H9 (cell line): ENCODE data around the gene TACC2. TPM values are rescaled to one million over a fixed set of nuclear protein-coding genes. Genes with fewer than 3 reads are reported as not detected.

Experiments used
- DNase-seq: peaks from one replicate; pipeline ENCODE4 v3.0.0-alpha.2; 2017
- H2AFZ ChIP-seq: one replicate; pipeline ENCODE4 v1.6.1; 2013; ENCODE audit warnings: mild to moderate bottlenecking, low read length, control low read depth, moderate library complexity
- H2AK5ac ChIP-seq: 2 replicates; pipeline ENCODE4 v1.6.1; 2013; ENCODE audit warnings: low read length, control low read depth, mixed read lengths; ENCODE audit not compliant: insufficient read length
- H2BK120ac ChIP-seq: one replicate; pipeline ENCODE4 v1.6.1; 2013; ENCODE audit warnings: low read depth, mild to moderate bottlenecking, low read length, control low read depth, inconsistent platforms; ENCODE audit not compliant: poor library complexity, severe bottlenecking
- H2BK12ac ChIP-seq: 2 replicates; pipeline ENCODE4 v1.6.1; 2013; ENCODE audit warnings: low read length, control low read depth, mixed read lengths, low read depth; ENCODE audit not compliant: insufficient read length
- H2BK15ac ChIP-seq: 2 replicates; pipeline ENCODE4 v1.6.1; 2013; ENCODE audit warnings: low read depth, low read length, control low read depth
- H2BK20ac ChIP-seq: one replicate; pipeline ENCODE4 v1.6.1; 2013; ENCODE audit warnings: low read depth, mild to moderate bottlenecking, low read length, control low read depth, inconsistent platforms; ENCODE audit not compliant: poor library complexity, severe bottlenecking
- H2BK5ac ChIP-seq: 2 replicates; pipeline ENCODE4 v1.6.1; 2013; ENCODE audit warnings: low read length, control low read depth, mixed read lengths; ENCODE audit not compliant: insufficient read length
- H3K14ac ChIP-seq: 2 replicates; pipeline ENCODE4 v1.6.1; 2013; ENCODE audit warnings: low read length, control low read depth; ENCODE audit not compliant: insufficient read depth
- H3K18ac ChIP-seq: 2 replicates; pipeline ENCODE4 v1.6.1; 2013; ENCODE audit warnings: low read depth, mild to moderate bottlenecking, mixed read lengths, low read length, control low read depth; ENCODE audit not compliant: insufficient read length
- H3K23ac ChIP-seq: 2 replicates; pipeline ENCODE4 v1.6.1; 2013; ENCODE audit warnings: low read length, control low read depth, mixed read lengths, low read depth; ENCODE audit not compliant: insufficient read length
- H3K23me2 ChIP-seq: 2 replicates; pipeline ENCODE4 v1.6.1; 2013; ENCODE audit warnings: low read depth, mild to moderate bottlenecking, mixed read lengths, low read length, control low read depth; ENCODE audit not compliant: insufficient read length, poor library complexity, severe bottlenecking
- H3K27ac ChIP-seq: 2 replicates; pipeline ENCODE4 v1.5.1; 2013; ENCODE audit warnings: low read length, control low read depth, mixed read lengths, low read depth; ENCODE audit not compliant: insufficient read length
- H3K27me3 ChIP-seq: 2 replicates; pipeline ENCODE4 v1.6.1; 2013; ENCODE audit warnings: low read length, control low read depth, inconsistent platforms; ENCODE audit not compliant: insufficient read depth
- H3K4ac ChIP-seq: 2 replicates; pipeline ENCODE4 v1.6.1; 2013; ENCODE audit warnings: low read depth, mild to moderate bottlenecking, control low read depth, inconsistent platforms, low read length, moderate library complexity
- H3K4me1 ChIP-seq: 2 replicates; pipeline ENCODE4 v1.6.1; 2013; ENCODE audit warnings: low read length, control low read depth, inconsistent platforms; ENCODE audit not compliant: insufficient read depth
- H3K4me2 ChIP-seq: 2 replicates; pipeline ENCODE4 v1.6.1; 2013; ENCODE audit warnings: low read length, control low read depth, mixed read lengths; ENCODE audit not compliant: insufficient read length, insufficient read depth
- H3K56ac ChIP-seq: 2 replicates; pipeline ENCODE4 v1.6.1; 2013; ENCODE audit warnings: low read depth, mild to moderate bottlenecking, mixed read lengths, low read length, control low read depth; ENCODE audit not compliant: insufficient read length
- H3K79me1 ChIP-seq: 2 replicates; pipeline ENCODE4 v1.6.1; 2013; ENCODE audit warnings: low read depth, mild to moderate bottlenecking, moderate library complexity, low read length, control low read depth, inconsistent platforms; ENCODE audit not compliant: insufficient read depth, poor library complexity, severe bottlenecking
- H3K79me2 ChIP-seq: 2 replicates; pipeline ENCODE4 v1.6.1; 2013; ENCODE audit warnings: low read length, control low read depth, inconsistent platforms; ENCODE audit not compliant: insufficient read depth
- H3K9ac ChIP-seq: 2 replicates; pipeline ENCODE4 v1.6.1; 2013; ENCODE audit warnings: low read length, control low read depth, mixed read lengths; ENCODE audit not compliant: insufficient read length; ENCODE audit errors: extremely low read depth
- H3K9me3 ChIP-seq: one replicate; pipeline ENCODE4 v1.6.1; 2013; ENCODE audit warnings: low read depth, low read length, inconsistent platforms; ENCODE audit not compliant: control insufficient read depth
- H3T11ph ChIP-seq: one replicate; pipeline ENCODE4 v1.6.1; 2013; ENCODE audit warnings: mild to moderate bottlenecking, low read length, control low read depth, inconsistent platforms
- H4K20me1 ChIP-seq: one replicate; pipeline ENCODE4 v1.6.1; 2013; ENCODE audit not compliant: control insufficient read depth, insufficient read length, insufficient read depth
- H4K5ac ChIP-seq: 2 replicates; pipeline ENCODE4 v1.6.1; 2013; ENCODE audit warnings: low read depth, mild to moderate bottlenecking, mixed read lengths, low read length, control low read depth; ENCODE audit not compliant: insufficient read length
- H4K8ac ChIP-seq: replicated peaks from 2 replicates; pipeline ENCODE4 v1.6.1; 2013; ENCODE audit warnings: low read length, control low read depth, mixed read lengths, low read depth; ENCODE audit not compliant: insufficient read length
- H4K91ac ChIP-seq: 2 replicates; pipeline ENCODE4 v1.6.1; 2013; ENCODE audit warnings: low read depth, mild to moderate bottlenecking, moderate library complexity, mixed read lengths, low read length, control low read depth; ENCODE audit not compliant: insufficient read length
- H3K27ac Mint-ChIP-seq, 3 experiments: 2 replicates in 2 of 3; 3 replicates in 1 of 3; pipeline ENCODE4 v1.8.0; 2020 to 2021; ENCODE audit warnings: mixed read lengths in 3 of 3, mild to moderate bottlenecking in 1 of 3, moderate library complexity in 1 of 3
- H3K27me3 Mint-ChIP-seq: 2 replicates; pipeline ENCODE4 v1.8.0; 2021; ENCODE audit warnings: low read depth, mild to moderate bottlenecking, moderate library complexity, mixed read lengths
- H3K36me3 Mint-ChIP-seq, 3 experiments: 2 replicates in 2 of 3; 3 replicates in 1 of 3; pipeline ENCODE4 v1.8.0; 2020 to 2021; ENCODE audit warnings: low read depth in 3 of 3, mixed read lengths in 3 of 3; ENCODE audit not compliant: insufficient read depth in 1 of 3
- H3K4me1 Mint-ChIP-seq, 2 experiments: 2 replicates each; pipeline ENCODE4 v1.8.0; 2020; ENCODE audit warnings: mixed read lengths in 2 of 2
- H3K4me3 Mint-ChIP-seq, 2 experiments: 2 replicates in 1 of 2; 3 replicates in 1 of 2; pipeline ENCODE4 v1.8.0; 2020 to 2021; ENCODE audit warnings: mild to moderate bottlenecking in 2 of 2, mixed read lengths in 2 of 2, moderate library complexity in 1 of 2
- H3K9me3 Mint-ChIP-seq, 2 experiments: 2 replicates in 1 of 2; 3 replicates in 1 of 2; pipeline ENCODE4 v1.8.0; 2020; ENCODE audit warnings: mild to moderate bottlenecking in 2 of 2, mixed read lengths in 2 of 2, moderate library complexity in 1 of 2
- CTCF ChIP-seq: fragments of 200-600 bp; sonication (generic); conservative IDR thresholded peaks from 3 replicates; pipeline ENCODE4 v1.8.0; 2021; ENCODE audit warnings: antibody characterized with exemption, mild to moderate bottlenecking
- WGBS: extraction: QIAGEN DNeasy Blood & Tissue Kit; methylation state at CpG from one replicate; pipeline ENCODE4 v1.1.7; 2013; ENCODE audit warnings: missing lambda C conversion rate, low lambda C conversion rate, mixed read lengths; ENCODE audit not compliant: insufficient read length; ENCODE audit errors: extremely low coverage; 5-methylcytosine and 5-hydroxymethylcytosine counted together
- total RNA-seq: library from RNA; stranded (reverse); gene quantifications from 2 replicates; pipeline ENCODE4 v1.2.1, GENCODE V29; 2021

Gene TACC2
- total RNA-seq, 1 experiment from 2014 or later, result 58.1 TPM

- H4K20me1 ChIP-seq, result no peaks in the 10 kb centered on the region
- no peak overlapping the region for H3K27ac ChIP-seq
- H3K9me3 Mint-ChIP-seq, result no peaks in the 10 kb centered on the region; a peak in 1 of 5 replicates
- H3K56ac ChIP-seq, result no peak overlapping the region
- H3K27ac Mint-ChIP-seq, result peak overlapping the region in 2 of 3 experiments; percentile 58 to 77; a peak in 2 of 7 replicates
- no peak overlapping the region for H2BK12ac ChIP-seq
- no peak overlapping the region for H2BK5ac ChIP-seq
- no peak overlapping the region for H2BK15ac ChIP-seq
- H3K4me3 Mint-ChIP-seq, result no peak overlapping the region
- no peaks in the 10 kb centered on the region for H3K36me3 Mint-ChIP-seq
- H3K4me1 Mint-ChIP-seq, result peaks cover 26 to 31% of the 10 kb centered on the region in 2 experiments
- H4K91ac ChIP-seq, result no peak overlapping the region
- no peak overlapping the region for H4K5ac ChIP-seq
- H3K14ac ChIP-seq, result no peak overlapping the region
- H3K79me2 ChIP-seq, result no peaks in the 10 kb centered on the region
- no peak overlapping the region for H3K4me2 ChIP-seq
- H3K4ac ChIP-seq, result no peak overlapping the region
- no peak overlapping the region for H2AK5ac ChIP-seq
- no peaks in the 10 kb centered on the region for H3K27me3 ChIP-seq
- H3K4me1 ChIP-seq, result no peaks in the 10 kb centered on the region
- no peaks in the 10 kb centered on the region for H3K23me2 ChIP-seq
- peaks cover 1% of the 10 kb centered on the region for H3K27me3 Mint-ChIP-seq
- H3K9ac ChIP-seq, result no peak overlapping the region
- no CpG with 5 or more reads among the region's 16 CpGs for WGBS
- H3K23ac ChIP-seq, result no peak overlapping the region
- no peak overlapping the region for H2BK120ac ChIP-seq
- H3K9me3 ChIP-seq, result no peaks in the 10 kb centered on the region
- no peak overlapping the region for H3K18ac ChIP-seq
- H3T11ph ChIP-seq, result no peak overlapping the region
- no peak overlapping the region for H2AFZ ChIP-seq
- no peak for TF ChIP-seq CTCF
- no peak for DNase-seq
- no peaks in the 10 kb centered on the region for H3K79me1 ChIP-seq
- H4K8ac ChIP-seq, result no peak overlapping the region
- H2BK20ac ChIP-seq, result no peak overlapping the region
These were observed 30.0 kb downstream of the TACC2 start for GRCh38 chr10:122018951-122019413.
